Measurements from ENCODE around the gene DTL.

DTL gene

DNA sequence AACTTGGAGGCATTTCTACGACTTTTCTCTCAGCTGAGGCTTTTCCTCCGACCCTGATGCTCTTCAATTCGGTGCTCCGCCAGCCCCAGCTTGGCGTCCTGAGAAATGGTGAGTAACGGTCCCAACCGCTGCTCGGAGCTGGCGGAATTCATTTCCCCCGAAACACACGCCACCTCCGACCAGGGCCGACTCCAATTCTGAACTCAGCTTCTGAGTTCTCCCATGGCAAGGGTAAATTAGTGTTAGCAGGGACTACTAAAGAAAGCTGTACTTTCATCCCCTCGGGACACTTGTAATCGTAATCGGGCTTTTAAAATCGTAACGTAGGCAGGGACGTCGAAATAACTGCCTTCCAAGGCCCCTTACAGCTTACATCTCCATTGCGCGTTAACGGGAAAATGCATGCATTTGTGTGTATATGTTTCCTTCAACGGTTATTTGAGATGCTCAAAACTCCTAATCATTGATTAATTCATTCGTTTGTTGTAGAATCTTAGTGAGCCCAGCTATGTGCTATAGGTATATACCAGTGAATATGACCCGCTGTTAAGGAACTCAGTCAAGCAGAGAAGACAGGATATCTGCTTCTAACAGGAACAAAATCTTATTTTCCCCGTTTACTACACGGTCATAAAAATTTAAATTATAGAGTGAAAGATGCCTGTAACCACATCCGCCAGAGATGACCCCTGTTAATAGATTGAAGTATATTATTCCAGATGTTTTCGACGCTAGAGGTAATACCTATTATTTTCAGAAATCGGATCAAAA, 472 bp downstream of the DTL start:
- peak; percentile 79 for DNase-seq

DNA sequence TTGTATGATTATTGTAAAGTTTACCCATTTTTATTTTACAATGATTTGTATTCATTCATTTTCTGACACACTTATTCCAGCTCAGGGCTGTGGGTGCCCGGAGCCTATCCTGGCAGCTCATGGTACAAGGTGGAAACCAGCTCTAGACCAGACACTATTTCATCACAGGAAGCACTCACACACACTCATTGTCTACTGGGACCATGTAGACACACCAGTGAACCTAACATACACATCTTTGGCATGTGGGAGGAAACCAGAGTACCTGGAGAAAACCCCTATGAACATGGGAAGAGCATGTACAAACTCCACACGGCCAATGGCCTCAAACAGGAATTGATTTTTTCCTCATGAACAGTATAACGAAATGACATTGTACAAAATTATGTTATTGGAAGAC, 2.4 kb downstream of the DTL start:
- peak; percentile 31 for DNase-seq

DNA sequence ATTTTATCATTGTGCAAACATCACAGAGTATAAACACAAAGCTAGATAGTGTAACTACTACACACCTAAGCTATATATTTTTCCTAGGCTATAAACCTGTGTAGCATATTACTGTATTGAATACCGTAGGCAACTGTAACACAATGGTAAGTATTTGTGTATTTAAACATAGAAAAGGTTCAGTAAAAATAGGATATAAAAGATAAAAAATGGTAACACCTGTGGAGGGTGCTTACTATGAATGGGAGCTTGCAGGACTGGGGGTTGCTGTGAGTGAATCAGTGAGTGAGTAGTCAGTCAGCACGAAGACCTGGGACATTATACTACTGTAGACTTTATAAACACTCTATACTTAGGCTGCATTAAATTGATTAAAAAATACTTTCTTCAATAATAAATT, 4.1 kb downstream of the DTL start:
- DNase-seq = no peak

DNA sequence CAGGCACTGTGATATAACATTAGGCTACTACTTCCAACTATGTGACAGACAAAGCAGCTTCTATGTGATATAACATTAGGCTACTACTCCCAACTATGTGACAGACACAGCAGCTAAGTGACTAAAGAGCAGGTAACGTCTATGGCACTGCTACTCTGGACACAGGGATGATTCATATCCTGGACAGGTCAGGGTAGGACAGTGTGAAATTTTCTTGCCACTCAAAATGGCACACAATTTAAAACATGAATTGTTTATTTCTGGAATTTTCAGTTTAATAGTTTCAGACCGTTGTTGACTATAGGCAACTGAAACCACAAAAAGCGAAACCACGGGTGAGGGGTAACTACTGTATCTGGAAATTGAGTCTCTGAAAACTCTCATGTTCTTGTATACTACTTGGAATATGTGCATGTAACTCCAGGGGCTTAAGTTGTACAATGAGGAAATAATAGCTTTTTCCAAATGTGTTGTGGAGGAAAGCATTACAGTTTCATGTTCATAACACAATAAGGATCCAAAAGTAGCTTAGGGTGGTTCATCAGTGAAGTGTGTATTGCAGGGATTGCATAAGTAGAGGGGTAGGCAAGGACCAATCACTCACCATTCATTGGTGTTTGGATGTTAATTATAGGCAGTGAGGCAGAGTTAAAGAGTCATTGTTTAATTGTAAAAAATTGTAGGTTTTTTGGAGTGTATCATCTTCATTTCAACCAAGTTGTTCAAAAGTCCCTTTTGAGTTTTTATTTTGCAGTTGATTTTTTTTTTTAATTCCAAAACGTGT, 5.3 kb downstream of the DTL start:
- no peak for DNase-seq

DNA sequence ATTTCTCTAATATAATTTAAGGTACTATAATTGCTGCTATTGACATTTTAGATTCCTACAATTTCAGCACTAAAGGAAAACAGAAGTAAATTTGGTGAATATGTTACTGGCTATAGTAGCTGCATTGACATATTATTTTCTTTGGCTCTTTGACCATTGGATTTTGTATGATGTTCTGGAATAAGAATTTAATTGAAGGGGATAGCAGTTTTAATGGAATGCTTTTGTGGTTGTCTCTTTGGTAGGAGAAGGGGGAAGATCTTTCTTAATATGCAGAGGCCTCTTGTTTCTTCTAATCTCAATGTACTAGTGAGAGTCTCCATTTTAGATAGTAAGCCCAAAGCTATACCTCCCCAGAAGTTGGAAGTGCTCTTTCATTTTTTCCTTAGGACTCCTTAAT, 6.9 kb downstream of the DTL start:
- no peak for DNase-seq

DNA sequence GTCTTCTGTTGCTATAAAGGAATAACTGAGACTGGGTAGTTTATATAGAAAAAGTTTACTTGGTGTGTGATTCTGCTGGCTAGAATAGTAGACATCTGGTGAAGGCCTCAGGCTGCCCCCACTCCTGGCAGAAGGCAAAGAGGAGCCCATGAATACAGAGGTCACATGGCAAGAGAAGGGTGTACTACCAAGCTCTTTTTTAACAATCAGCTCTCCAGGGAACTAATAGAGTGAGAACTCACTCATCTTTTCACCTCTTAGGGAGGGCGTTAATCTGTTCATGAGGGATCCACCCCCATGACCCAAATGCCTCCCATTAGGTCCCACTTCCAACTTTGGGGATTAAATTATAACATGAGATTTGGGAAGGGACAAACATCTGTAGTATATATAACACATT, 9.3 kb downstream of the DTL start:
- DNase-seq = no peak

DNA sequence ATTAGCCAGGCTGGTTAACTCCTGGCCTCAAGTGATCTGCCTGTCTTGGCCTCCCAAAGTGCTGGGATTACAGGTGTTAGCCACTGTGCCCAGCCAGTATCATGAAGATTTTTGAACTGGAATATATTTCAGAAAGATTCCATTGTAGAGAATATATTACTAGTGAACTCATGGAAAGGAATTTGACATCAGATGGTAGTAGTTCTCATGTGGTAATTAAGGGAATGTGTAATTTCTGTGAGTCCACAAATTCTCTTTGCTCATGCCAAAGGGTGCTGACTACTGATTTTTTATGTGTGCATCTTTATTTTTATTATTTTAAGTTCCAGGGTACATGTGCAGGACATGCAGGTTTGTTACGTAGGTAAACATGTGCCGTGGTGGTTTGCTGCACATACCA, 10.4 kb downstream of the DTL start:
- no peak for DNase-seq

DNA sequence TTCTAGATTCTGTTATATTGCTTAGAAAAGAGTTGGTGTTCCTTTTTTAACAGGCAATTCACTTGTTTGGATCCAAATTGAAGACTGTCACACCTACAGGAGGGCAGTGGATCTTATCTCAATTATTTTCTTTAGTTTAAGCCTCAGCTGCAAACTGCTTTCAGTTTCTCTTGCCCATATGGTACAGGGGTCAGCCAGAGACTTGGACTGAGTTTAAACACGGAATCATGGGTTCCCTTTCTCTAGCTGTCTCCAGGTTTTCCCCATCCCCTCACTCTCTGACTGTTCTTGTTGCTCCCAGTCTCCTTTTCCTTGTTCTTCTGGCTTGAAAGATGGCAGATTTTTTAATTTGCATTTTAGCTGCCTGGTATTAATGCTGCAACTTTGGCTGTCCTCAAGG, 18.4 kb downstream of the DTL start:
- DNase-seq = no peak

DNA sequence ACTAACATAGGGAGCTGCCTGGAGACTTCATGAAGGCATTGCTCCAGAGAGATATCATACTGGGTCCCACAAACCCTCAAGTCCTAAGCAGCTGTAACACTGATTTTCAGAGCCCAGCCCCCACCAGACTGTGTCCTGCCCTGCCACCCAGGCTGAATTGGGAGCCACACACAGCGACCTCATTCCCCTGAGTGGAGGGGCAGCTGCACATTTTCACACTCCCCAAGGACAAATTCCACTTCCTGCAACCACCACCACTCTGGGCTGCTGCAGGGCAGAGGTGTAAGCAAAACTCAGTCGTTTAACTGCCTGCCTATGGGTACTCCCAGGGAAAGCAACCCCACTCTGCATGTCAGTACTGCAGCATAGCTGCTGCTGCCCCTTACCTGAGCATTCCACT, 19.8 kb downstream of the DTL start:
- DNase-seq = no peak

DNA sequence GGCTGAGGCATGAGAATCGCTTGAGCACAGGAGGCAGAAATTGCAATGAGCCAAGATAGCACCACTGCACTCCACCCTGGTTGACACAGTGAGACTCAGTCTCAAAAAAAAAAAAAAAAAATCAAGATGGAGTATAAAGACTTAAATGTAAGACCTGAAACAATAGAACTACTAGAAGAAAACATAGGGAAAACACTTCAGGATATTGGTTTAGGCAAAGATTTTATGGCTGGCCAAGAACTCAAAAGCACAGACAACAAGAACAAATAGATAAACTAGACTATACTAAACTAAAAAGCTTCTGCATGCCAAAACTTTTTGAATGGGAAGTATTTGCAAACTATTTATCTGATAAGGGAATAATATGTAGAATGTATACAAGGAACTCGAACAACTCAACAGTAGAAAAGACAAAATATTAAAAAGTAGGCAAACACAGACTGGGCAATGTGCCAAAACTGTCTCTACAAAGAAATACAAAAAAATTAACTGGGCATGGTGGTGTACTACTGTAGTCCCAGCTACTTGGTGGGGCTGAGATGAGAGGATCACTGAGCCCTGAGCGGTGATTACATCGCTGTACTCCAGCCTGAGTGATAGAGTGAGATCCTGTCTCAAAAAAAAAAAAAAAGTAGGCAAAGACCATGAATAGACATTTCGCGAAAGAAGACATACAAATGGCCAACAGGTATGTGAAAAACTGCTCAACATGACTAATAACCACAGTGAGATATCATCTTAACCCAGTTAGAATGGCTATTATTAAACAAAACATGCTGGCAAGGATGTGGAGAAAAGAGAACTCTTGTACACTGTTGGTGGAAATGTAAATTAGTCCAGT, 25.3 kb downstream of the DTL start:
- no peak for DNase-seq

DNA sequence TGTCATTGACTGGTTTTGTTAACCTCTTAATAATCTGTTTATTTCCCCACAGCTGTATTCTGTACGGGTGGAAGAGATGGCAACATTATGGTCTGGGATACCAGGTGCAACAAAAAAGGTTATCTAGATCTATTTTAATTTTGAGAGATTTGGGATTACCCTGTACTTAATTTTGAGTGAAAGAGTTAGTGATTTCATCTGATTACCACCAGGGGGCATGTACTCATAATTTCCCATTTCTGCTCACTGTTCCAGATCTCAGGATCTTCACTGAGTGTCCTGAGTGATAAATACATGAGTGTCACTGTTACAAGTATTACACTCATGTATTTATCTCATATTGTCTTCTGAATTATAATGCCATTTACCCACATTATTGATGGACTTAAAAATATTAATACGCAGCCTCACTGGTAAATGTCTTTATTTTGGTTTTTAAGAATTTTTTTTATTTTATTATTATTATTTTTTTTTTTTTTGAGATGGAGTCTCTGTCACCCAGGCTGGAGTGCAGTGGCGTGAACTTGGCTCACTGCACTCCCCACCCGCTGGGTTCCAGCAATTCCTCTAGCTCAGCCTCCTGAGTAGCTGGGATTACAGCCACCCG, 27.4 kb downstream of the DTL start:
- peak; percentile 64 for DNase-seq

DNA sequence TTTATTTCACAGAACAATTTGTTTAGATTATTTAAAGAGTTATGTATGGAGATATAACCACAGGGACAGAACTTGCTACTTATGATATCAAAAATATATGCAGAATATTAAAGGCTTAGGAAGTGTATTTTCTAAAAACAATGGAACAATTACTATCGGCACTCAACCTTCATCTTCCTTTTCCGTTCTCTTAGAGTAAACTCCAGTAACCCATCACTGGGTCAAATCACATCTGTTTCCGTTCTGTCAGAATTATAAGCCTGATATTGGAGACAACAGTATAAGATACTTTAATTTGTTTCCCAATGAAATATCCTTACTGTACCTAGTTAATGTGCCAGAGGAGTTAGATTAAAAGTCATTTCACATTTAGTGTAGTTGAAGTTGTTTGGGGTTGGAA, 32.2 kb downstream of the DTL start:
- DNase-seq = no peak

DNA sequence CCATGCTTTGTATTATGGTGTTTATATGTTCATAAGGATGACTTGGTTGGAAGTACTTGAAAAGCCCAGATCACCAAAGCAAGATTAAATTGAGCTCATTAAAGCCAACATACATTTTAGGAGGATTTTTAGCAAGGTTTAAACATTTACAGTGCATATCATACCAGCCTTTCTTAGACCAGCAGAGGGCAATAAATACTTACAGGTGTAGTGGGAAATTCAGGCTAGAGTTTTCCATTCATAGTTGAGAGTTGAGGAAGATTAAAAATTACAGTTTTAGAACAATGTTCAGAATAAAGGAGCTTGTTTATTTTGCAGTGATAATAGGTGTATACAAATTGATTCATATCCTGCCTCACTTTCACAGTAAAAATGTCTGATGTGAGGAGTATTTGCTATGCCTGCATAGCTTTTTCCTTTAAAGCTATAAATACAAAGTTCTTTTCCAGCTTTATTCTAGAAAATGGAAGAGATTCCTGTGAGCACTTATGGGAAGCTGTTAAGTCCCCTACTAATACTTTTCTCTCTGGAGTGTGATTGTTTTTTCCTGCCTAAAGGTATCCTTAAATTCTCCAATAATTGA, 35.3 kb downstream of the DTL start:
- peak; percentile 73 for DNase-seq

DNA sequence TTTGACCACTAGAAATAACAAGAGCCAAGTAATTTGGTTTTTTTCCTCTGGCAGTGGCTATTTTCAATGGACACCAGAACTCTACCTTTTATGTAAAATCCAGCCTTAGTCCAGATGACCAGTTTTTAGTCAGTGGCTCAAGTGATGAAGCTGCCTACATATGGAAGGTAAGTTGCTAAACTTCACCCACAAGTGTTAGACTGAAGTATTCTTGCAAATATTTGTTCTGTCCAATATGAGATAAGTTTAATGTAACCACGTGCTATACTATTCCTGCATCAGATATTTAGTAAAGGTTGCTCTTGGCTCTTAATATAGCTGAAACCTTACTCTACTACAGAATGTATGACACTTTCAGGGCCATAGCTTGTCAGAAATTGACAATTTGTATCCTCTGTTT, 36.5 kb downstream of the DTL start:
- no peak for DNase-seq

DNA sequence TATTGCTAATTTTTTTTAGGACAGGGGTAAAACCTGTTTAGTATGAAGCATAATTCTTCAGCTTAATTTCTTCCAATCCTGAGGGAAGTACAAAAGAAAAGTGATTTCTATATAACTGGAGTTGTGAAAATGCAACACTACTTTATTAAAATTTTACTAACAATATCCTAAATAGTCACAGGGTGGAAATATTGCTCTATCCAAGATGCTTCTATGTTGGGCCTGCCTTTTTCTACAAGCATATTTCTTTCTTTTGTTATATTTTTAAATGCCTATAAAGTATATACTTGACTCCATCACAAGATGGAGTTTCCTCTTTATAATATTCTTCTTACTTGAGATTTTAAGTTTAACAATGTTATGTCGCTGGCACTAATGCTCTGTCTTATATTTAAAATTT, 37.9 kb downstream of the DTL start:
- no peak for DNase-seq

DNA sequence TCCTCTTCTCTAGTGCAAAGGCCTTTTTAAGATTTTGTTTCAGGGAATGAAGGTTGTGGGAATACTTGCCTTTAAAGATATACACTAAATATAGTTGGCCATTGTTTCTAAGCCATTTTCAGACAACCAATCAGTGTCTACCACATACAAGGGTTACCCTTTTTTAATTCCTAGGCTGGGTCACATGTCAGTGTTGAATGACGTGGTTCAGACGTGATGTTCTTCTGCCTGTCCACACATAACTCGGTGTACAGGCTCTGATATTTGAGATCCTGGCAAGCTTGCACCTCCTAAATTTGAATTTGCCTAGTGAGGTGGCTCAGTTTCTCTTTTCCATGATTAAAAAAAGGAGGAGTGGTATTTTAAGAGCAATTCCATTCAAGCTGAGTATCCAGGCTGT, 38.8 kb downstream of the DTL start:
- DNase-seq = no peak

DNA sequence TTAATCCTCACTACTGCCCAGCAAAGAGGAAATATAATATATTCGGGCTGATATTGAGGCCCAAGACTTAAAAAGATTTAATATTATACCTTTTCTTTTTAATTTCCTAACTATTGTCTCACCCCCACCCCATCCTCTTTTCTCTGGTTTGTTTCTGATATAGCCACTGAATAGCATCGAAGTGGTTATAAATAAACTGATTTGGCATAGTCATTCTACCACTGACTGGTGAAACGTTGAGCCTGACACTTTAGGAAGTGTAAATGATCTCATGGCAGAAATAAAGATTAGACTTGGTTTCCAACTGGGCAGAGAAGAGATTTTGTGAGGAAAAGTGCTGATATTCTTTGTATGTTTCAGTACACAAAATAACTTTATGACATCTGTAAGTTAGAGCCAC, 39.3 kb downstream of the DTL start:
- no peak for DNase-seq

DNA sequence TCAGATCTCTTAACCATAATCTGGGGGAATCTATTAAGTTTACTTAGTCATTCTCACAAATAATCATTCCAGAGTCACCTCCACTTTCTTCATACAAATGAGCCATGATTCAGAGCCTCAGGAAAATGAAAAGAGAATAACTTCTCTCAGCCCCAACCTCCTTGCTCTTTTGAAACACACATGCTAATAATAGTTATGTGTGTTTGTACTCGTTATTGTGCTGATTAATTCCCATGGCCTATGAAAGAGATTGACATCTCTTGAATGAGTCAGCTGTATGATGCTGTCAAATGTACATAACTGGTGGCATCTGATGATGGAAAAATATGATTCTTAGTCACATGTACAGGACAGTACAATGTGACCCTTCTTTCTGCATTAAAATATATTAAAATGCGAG, 41.5 kb downstream of the DTL start:
- DNase-seq = no peak

DNA sequence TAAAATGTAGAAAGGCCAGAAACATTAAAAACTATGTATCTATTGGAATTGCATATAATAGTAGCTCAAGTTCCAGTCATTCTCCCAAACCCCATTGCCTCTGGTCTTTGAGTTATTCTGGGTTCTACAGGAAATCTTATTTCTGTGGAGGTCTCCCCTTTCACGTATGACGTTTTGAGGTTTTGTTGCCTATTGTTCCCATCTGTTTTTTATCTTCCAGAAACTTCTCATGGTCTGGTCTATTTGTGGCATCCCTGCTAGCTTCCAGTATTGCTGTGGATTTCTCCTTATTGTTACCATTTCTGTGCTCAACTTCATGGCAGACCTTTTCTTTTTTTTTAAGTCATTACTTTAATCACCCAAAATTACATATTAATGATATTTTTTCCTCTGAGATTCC, 43.3 kb downstream of the DTL start:
- no peak for DNase-seq

DNA sequence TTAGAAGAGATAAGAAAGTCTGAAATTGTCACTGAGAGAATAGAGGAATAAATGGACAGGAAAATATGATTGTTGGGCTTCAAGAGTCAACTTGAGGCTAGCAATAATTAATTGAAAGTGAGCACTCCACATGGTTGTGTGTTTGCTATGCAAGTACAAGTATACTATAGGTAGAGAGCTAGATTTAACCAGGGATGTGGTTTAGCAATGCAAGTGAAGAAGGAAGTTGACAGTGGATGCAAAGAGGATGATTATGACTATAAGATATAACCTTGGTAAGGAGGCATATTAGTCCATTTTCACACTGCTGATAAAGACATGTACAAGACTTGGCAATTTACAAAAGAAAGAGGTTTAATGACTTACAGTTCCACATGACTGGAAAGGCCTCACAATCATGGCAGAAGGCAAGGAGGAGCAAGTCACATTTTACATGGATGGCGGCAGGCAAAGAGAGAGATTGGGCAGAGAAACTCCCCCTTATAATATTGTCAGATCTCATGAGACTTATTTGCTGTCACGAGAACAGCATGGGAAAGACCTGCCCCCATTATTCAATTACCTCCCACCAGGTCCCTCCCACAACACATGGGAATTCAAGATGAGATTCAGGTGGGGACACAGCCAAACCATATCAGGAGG, 47.3 kb downstream of the DTL start:
- no peak for DNase-seq

DNA sequence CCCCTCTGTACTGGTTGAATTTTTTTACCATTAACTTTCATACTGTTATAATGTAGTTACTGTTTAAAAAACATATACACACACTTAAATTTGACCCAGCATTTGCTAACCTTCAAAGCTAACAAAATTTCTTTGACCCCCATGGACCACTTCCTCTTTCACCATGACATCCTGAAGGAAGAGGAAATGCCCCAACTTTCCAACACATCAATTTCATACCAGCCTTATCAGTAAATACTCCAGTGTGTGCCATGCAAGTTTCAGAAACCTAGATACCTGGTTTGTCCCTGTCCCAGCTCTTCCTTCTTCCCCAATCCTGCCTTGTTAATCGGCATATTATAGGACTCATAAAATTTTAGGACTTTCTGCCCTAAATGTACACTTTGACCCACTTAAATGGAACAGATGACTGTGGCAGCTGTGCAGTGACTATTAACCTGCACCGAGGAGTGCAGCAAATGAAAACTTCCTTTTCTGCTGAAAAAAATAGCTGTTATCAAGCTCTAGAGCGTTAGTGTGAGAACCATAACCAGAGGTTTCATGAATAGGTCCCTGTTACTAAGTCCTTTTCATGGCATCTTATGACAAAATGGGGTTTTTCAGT, 54.1 kb downstream of the DTL start:
- no peak for DNase-seq

Measured in OCI-M1 (cell line).